Measurements from ENCODE around the gene CNTN6. TPM values are rescaled to one million over a fixed set of nuclear protein-coding genes. Genes with fewer than 3 reads are reported as not detected.

Gene CNTN6
- total RNA-seq, 1 experiment from 2014 or later = not detected

DNA sequence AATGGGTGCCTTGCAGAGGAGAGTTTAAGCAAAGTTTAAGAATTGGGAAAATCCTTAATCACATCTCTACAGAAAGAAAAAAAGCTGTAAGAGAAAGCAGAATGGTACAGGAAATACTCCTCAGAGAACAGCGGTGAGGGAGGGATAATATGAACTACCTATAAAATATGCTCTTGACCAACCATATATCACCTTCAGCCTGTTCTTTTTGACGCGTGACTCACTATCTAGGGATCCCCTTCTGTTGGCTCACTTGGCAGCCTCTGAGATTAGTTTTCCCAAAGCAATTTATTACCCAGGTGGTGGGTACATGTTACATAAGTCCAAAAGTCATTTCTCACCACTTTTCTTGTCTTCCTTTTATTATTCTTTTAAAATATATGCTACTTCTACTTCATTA, 97.7 kb downstream of the CNTN6 start:
- H4K20me1 ChIP-seq (ENCODE audit: insufficient read depth) = no peaks in the 10 kb centered on the region
- no peaks in the 10 kb centered on the region for H3K4me1 ChIP-seq (ENCODE audit: control insufficient read depth in 1 of 2, insufficient read depth in 2 of 2, low read length in 2 of 2)
- DNase-seq (ENCODE audit: low read depth, low spot score) (no peak), ATAC-seq (no peak)
- no peaks in the 10 kb centered on the region for H3K36me3 ChIP-seq (ENCODE audit: control insufficient read depth in 1 of 2, insufficient read depth in 2 of 2, low read length in 2 of 2)
- no peak overlapping the region for H2AFZ ChIP-seq (ENCODE audit: low read depth, low read length, poor library complexity, severe bottlenecking)
- RAD21 ChIA-PET (ENCODE audit: low non-redundant PET in 1 of 2, low total read pairs in 2 of 2, uncharacterized antibody in 2 of 2, unreplicated experiment in 2 of 2) = no interaction called here
- H3K27ac ChIP-seq (ENCODE audit: low read depth, low read length) = no peak overlapping the region
- no peak overlapping the region for H3K9ac ChIP-seq (ENCODE audit: low read length)
- H3K9me2 ChIP-seq (ENCODE audit: insufficient read depth) = no peaks in the 10 kb centered on the region
- BruUV-seq (replicated peaks) = no TSS peak
- TF ChIP-seq ZNF274 (IDR thresholded peaks at IDR 0.05; ENCODE audit: low read depth, low read length) (no peak), POLR2AphosphoS5 (IDR thresholded peaks at IDR 0.05; ENCODE audit: low read depth, low read length) (no peak), EZH2phosphoT487 (IDR thresholded peaks at IDR 0.05; ENCODE audit: borderline replicate concordance) (no peak), EGR1 (IDR thresholded peaks at IDR 0.05; ENCODE audit: low read depth) (no peak), SIN3A (IDR thresholded peaks at IDR 0.05; ENCODE audit: low read depth) (no peak), ZFX (IDR thresholded peaks at IDR 0.05) (no peak), FOSL1 (IDR thresholded peaks at IDR 0.05; ENCODE audit: low read depth) (no peak), ELF1 (IDR thresholded peaks at IDR 0.05; ENCODE audit: borderline replicate concordance, low read depth) (no peak), YY1 (IDR thresholded peaks at IDR 0.05; ENCODE audit: extremely low read depth, insufficient replicate concordance, low read depth, low read length) (no peak), TCF7L2 (IDR thresholded peaks at IDR 0.05; ENCODE audit: borderline replicate concordance, extremely low read depth, insufficient read depth, insufficient read length) (no peak)
- TF ChIP-seq, protein P1, sequence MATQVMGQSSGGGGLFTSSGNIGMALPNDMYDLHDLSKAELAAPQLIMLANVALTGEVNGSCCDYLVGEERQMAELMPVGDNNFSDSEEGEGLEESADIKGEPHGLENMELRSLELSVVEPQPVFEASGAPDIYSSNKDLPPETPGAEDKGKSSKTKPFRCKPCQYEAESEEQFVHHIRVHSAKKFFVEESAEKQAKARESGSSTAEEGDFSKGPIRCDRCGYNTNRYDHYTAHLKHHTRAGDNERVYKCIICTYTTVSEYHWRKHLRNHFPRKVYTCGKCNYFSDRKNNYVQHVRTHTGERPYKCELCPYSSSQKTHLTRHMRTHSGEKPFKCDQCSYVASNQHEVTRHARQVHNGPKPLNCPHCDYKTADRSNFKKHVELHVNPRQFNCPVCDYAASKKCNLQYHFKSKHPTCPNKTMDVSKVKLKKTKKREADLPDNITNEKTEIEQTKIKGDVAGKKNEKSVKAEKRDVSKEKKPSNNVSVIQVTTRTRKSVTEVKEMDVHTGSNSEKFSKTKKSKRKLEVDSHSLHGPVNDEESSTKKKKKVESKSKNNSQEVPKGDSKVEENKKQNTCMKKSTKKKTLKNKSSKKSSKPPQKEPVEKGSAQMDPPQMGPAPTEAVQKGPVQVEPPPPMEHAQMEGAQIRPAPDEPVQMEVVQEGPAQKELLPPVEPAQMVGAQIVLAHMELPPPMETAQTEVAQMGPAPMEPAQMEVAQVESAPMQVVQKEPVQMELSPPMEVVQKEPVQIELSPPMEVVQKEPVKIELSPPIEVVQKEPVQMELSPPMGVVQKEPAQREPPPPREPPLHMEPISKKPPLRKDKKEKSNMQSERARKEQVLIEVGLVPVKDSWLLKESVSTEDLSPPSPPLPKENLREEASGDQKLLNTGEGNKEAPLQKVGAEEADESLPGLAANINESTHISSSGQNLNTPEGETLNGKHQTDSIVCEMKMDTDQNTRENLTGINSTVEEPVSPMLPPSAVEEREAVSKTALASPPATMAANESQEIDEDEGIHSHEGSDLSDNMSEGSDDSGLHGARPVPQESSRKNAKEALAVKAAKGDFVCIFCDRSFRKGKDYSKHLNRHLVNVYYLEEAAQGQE (IDR thresholded peaks at IDR 0.05; ENCODE audit: low read depth) = no peak
- no peaks in the 10 kb centered on the region for H3K27me3 ChIP-seq (ENCODE audit: insufficient read depth, low read length)
- POLR2A ChIA-PET = no interaction called here
- no peak overlapping the region for H3K4me2 ChIP-seq (ENCODE audit: low read length)
- H3K4me3 ChIP-seq (replicated peaks in 1 of 2; ENCODE audit: low read depth in 1 of 2, low read length in 2 of 2) = no peak overlapping the region
- H3K79me2 ChIP-seq (ENCODE audit: insufficient read depth, low read length) = no peaks in the 10 kb centered on the region
- CTCF ChIA-PET = no interaction called here
- peaks cover 14 to 21% of the 10 kb centered on the region in 2 experiments; a peak in 2 of 4 replicates for H3K9me3 ChIP-seq (ENCODE audit: control insufficient read depth in 1 of 2, insufficient read depth in 1 of 2, low read depth in 1 of 2, low read length in 2 of 2)
- intact Hi-C loops (cut with micrococcal nuclease) = no loop called here

All from HCT116 (cell line).